Inflammatory macrophage treated with lipopolysaccharide for 1 hour (primary cell): Measurements from ENCODE around the gene ARHGAP28.

Experiments used
- DNase-seq, 2 donors: peaks; one replicate each; pipeline ENCODE4 v3.0.0-alpha.2; 2020 to 2022

The ARHGAP28 gene

DNA sequence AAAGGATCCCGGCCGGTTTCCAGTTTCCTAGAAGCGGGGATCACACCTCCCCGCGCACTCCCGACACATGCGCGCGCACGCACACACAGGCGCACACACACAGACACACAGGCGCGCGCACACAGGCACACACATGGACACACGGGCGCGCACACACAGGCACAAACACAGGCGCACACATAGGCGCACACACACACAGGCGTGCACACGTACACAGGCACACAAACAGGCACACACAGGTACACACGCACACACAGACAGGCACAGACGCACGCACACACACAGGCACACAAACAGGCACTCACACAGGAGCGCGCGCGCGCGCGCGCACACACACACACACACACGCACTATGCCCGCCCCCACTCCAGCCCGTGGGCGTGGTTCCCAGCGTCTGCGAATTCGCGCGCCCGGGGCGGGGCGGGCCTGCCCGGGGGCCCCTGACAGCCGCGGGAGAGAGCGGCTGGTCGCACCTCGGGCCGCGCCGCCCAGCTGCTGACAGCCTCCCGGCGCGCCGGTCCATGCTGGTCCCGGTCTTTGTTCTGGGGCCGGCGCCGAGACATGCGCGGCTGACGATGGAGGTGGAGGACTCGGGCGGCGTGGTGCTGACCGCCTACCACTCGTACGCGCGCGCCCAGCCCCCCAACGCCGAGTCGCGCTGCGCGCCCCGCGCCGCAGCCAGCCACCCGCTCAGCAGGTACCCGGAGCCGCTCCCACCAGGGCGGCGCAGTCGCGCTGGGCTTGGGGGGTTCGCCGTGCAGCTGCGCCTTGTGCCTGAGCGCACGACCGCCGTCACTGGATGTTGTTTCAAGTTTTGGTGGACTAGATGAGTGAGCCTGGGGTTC, at the start of gene ARHGAP28:
ARHGAP28 (plus strand) TSS at position 470 of the 845 bp plus-strand sequence; CDS start at position 576, 106 bp downstream.
- no peak for DNase-seq

DNA sequence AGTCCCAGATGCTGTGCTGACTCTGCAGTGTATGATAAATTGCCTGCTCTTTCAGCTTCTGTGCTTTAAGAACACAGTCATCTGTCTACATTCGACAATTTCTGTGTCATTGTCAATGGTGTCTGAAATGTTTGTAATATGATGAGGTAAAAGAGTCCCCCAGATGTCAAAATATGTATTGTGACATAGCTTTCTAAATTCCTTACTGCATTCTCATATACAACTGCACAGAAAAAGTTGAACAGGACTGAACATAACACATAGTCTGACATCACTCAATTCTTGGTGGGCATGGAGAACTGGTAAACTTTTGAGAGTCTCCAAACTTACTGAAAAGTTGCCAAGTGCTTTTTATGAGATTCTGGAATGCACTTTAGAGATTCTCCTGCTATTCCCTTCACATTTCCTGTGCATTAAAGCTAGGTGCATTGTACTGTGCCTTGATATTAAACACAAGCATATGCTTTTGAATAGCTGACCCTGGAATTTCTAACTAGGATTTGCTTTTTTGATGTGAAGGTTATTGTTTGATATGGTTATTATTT, 48.1 kb upstream of the ARHGAP28 start:
- DNase-seq: no peak

- no peak for DNase-seq
These were observed 46.9 kb upstream of the ARHGAP28 start for GRCh38 chr18:6682437-6683111.

GRCh38 chr18:6683112-6683876, 46.2 kb upstream of the ARHGAP28 start:
- DNase-seq: no peak

DNA sequence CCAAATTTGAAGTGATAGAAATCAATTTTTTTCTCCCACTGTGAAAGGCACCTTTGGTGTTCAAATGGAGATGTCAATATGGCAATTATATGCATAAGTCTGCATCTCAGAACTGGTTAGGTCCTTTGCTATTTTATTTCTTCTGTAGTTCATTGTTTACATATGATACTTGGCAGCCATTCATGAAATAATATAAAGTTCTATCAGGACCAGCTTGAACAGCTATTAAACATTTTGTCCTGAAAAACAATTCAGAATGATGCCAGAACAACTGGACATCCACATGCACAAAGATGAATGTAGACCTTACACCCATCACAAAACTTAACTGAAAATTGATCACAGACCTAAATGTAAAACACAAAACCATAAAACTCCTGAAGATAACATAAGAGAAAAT, 41.8 kb upstream of the ARHGAP28 start:
- DNase-seq: no peak

- no peak for DNase-seq
These were observed 20.6 kb upstream of the ARHGAP28 start for GRCh38 chr18:6708890-6709289.

- DNase-seq: no peak
These were observed 18.0 kb upstream of the ARHGAP28 start for GRCh38 chr18:6711467-6711866.

- DNase-seq: no peak
These were observed 17.1 kb upstream of the ARHGAP28 start for GRCh38 chr18:6712401-6712800.

GRCh38 chr18:6714010-6714409, 15.5 kb upstream of the ARHGAP28 start:
- no peak for DNase-seq

GRCh38 chr18:6718267-6718666, 11.2 kb upstream of the ARHGAP28 start:
- DNase-seq: no peak

GRCh38 chr18:6719098-6719846, 10.2 kb upstream of the ARHGAP28 start:
- DNase-seq: no peak

GRCh38 chr18:6719910-6720683, 9.4 kb upstream of the ARHGAP28 start:
- DNase-seq: no peak

GRCh38 chr18:6721755-6722154, 7.8 kb upstream of the ARHGAP28 start:
- DNase-seq: no peak

DNA sequence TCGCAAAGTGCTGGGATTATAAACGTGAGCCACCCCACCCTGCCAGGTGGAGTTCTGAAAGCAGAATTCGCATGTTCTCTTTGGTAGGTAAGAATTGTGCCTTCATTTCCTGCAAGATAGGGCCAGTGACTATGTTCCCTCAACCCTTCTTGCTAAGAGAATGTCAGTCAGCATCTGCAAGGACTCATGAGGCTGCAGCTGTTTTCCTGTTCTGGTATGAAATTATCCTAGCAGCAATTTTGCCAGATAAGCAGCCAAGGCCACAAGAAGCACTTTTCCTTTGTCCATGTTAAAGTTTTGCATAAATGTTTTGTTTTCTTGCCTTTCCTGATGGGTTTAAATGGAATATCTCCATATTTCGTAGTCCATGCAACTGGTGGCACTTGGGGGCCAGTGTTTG, 6.8 kb upstream of the ARHGAP28 start:
- no peak for DNase-seq

DNA sequence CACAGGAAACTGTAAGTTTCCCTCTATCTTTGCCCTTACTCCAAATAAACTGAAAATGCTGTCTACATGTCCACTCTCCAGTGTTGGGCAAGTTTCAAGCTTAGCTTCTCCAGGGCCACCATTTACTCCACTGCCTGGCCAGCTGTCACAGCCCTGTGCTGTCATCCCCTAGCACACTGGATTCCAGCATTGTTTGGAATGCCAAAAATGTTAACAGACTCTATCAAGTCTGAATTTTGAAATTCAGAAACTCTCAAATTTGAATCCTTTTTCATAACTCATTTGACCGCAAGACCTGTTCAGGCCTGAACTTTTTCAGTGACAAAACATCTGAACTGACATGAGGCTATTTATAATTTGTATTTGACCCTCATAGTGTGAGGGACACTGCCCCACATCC, 5.2 kb upstream of the ARHGAP28 start:
- DNase-seq: no peak

DNA sequence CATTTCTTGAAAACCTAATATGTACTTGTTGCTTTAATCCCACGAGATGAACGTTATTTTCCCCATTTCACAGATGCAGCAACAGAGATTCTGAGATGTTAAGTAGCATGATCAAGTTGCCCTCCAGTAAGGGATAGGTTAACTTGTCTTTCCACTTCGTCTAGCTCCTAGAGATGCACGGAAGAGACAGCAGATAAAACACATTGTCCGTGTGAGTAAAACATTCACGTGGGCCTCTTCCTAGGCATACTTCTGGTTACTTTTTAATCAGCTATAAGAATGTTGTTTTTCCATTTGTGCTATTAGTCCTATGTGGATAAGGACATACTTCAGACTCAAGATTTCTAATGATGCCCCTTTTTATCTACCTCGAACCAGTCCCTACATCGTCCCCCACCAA, 1.2 kb upstream of the ARHGAP28 start:
- DNase-seq: no peak

DNA sequence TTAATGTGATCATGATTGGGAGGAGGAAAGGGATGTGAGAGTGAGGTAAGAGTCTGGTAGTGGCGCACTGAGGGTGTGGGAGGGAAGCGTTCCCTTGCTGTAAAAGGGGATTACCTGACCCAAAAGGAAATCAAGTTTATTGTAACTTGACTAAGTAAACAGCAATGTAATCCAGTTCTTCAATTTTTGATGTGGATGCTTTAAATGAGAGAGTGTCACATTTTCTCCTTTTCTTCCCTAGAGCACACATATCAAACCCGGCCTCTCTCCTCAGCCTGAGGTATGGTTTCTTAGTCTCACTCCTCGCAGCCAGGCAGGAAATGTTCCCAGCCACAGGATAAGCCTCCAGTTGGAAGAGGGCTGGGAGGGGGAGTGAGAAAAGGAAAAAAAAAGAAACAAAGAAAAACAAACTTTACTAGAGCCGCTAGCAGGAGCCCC, 688 bp upstream of the ARHGAP28 start:
- DNase-seq: no peak

GRCh38 chr18:6730416-6731221, 1.1 kb downstream of the ARHGAP28 start:
- no peak for DNase-seq

DNA sequence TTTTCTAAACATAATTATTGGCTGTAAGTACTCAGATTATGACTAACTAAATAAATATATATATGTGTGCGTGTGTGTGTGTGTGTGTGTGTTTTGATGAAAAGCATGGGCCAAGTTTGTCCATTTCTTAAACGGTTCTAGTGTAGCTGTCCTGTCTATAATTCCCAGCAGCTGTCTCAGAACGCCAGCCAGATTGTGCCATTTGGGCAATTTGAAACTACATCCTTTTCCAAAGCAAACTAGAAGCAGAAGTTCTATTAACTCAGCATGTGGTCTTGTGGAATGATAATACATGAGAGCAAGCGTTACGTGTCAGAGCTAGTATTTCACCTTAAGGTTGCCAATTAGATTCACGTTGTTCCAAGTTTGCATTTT, 1.7 kb downstream of the ARHGAP28 start:
- DNase-seq: no peak

- no peak for DNase-seq
These were observed 3.4 kb downstream of the ARHGAP28 start for GRCh38 chr18:6732952-6733351.

- DNase-seq: no peak
These were observed 4.2 kb downstream of the ARHGAP28 start for GRCh38 chr18:6733758-6734157.
